Measurements from ENCODE around the gene BRWD1. TPM values are rescaled to one million over a fixed set of nuclear protein-coding genes. Genes with fewer than 3 reads are reported as not detected.

Gene BRWD1
- total RNA-seq, 1 donor from 2014 or later: 41.0 TPM

- DNase-seq (ENCODE audit: low spot score): no peak
Observed at GRCh38 chr21:39327727-39328126, 14.3 kb upstream of the BRWD1 start.

DNA sequence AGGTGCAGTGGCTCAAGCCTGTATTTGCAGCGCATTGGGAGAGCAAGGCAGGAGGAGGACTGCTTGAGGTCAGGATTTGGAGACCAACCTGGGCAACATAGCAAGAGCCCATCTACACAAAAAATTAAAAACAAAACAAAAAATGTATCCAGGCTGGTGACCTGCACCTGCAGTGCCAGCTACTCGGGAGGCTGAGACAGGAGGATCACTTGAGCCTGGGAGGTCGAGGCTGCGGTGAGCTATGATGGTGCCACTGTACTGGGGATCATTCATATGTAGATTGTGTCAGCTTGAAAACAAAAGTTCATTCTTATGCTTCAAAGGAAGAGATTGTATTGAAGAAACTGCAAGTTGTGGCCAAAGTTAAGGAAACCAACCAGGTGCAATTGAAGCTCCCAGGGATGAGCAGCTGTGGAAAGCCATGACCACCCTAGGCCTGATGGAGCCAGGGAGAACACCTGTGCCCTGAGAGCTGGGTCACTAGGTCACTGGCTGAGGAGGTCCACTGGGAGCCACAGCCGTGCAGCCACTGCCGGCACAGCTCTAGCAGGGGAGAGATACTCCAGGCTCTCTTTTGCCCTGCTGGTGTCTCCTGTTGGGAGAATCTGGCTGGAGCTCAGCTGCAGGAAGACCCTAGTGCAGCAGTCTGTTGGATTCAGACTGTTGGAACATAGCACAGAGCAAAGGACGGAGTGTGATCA lies 13.3 kb upstream of the BRWD1 start:
- DNase-seq (ENCODE audit: low spot score): no peak

- no peak for DNase-seq (ENCODE audit: low spot score)
Observed at GRCh38 chr21:39325458-39325857, 12.0 kb upstream of the BRWD1 start.

DNA sequence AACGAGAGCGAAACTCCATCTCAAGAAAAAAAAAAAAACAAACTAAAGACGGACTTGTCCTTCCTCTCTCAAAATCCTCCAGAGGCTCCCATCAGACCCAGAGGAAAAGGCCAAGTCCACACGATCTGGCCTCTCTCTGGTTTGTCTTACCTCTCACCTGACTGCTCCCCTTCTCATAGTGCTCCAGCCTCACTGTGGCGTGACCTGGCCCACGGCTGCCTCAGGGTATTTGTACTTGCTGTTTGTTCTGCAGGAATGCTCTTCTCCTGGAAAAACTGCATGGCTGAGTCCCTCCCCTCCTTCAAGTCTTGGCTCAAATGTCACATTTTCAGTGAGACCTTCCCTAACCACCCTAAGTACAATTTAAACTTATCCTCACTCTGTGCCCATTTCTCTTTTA lies 8.0 kb upstream of the BRWD1 start:
- DNase-seq (ENCODE audit: low spot score): no peak

- DNase-seq (ENCODE audit: low spot score): no peak
Observed at GRCh38 chr21:39319814-39320332, 6.4 kb upstream of the BRWD1 start.

GRCh38 chr21:39319251-39319756 lies 5.9 kb upstream of the BRWD1 start:
- DNase-seq (ENCODE audit: low spot score): peak; percentile 29

GRCh38 chr21:39318091-39318959 lies 4.9 kb upstream of the BRWD1 start:
- no peak for DNase-seq (ENCODE audit: low spot score)

- DNase-seq (ENCODE audit: low spot score): no peak
Observed at GRCh38 chr21:39317134-39318090, 4.0 kb upstream of the BRWD1 start.

DNA sequence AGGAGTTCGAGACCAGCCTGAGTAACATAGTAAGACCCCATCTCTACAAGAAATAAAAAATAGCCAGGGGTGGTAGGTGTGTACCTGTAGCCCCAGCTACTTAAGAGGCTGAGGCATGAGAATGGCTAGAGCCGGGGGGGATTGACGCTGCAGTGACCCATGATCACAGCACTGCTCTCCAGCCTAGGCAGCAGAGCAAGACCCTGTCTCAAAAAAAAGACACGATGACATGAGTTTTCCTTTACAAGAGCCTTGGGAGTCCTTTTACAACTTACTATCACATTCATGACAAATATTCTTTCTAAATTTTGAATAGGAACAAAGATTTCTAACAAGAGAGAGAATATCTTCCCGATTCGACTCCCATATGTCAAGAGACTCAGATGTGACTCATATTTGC lies 3.3 kb upstream of the BRWD1 start:
- DNase-seq (ENCODE audit: low spot score): no peak

DNA sequence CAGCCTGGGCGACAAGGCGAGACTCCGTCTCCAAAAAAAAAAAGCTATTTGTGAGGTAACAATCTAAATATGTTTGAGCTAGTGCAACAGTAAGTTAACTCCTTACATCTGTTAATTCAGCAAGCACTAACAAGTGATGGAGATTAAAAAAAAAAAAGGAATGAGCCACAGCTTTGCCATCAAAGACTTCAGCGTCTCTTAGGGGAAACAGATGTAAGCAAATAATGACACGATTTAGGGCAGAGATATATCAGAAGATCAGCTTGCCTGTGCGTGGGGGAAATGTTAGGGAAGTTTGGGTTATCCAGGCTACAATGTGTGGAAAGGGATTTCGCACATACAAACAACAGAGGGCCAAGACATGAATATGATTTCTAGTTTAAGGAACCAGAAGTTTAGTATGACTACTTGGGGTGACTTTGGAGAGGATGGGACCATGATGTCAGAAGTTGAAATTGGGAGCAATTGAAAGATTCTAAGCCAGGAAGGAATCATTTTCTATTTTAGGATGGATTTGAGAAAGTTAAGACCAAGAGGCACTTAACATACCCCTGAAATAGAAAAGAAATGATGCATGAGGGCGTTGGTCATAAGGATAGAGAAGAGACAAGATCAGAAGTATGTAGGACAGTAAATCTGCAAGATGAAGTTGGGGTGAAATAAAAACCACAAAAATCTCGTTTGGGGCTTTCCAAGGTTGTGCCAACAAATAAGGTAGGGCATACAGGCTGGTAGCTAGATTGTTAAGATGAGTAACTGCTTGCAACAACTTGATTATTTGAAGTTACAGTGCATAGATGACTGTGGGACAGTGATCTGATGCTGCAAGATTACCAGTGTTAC lies 2.4 kb upstream of the BRWD1 start:
- no peak for DNase-seq (ENCODE audit: low spot score)

- DNase-seq (ENCODE audit: low spot score): peak; percentile 29
Observed at GRCh38 chr21:39314143-39315027, 953 bp upstream of the BRWD1 start.

GRCh38 chr21:39313042-39313570 lies 326 bp downstream of the BRWD1 start:
- no peak for DNase-seq (ENCODE audit: low spot score)

DNA sequence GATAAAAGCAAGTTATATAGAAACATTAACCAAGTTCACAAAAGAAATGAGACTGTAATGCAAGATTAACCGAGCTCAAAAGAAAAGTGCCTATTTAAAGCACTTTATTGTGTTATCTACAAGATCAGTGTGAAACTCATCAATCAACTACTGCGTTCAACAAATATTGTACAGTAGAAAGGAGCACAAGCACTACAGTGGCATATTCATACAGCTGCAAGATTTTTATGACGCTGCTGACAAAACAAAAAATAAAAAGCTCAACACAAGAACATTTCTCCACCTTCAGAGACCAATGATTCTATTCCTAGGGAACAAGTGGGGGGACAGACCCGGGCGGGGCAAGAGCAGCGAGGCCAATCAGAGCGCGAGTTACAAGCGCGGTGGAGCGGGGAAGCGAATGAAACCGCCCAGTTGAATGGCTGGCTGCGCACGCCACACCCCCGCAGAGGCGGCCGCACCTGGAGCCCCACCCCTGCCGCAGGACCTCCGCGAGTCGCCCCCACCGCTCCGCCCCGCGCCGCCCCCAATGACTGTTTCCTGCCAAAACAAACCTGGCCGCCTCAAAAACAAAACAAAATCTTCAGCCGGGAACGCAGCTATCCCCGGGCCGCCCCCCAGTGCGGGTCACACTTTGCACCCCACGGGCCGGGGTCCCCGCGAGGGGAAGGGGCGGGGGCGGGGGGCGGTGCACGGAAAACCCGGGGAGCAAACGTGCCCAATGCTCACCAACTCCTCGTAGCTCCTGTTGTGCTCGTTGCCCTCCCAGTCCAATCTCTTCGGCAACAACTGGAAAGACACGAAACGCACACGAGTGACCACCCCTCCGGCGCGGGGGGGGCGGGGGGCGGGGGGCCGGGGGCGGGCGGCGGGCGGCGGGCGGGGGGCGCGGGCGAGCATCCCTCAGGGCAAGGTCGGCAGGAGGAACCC lies 1.1 kb downstream of the BRWD1 start:
- DNase-seq (ENCODE audit: low spot score): peak; percentile 93

DNA sequence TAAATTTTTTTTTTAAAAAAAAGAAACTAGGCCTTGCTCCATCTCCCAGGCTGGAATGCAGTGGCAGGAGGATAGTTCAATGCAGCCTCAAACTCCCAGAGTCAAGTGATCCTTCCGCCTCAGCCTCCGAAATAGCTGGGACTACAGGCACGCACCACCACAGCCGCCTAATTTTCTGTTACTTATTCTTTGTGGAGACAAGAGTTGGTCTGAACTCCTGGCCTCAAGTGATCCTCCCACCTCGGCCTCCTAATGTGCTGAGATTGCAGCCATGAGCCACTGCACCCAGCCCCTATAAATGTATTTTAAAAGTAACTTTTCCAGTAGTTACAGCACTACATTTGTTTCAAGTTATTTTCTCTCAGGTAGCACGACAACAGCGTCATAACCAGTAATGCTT lies 2.3 kb downstream of the BRWD1 start:
- no peak for DNase-seq (ENCODE audit: low spot score)

DNA sequence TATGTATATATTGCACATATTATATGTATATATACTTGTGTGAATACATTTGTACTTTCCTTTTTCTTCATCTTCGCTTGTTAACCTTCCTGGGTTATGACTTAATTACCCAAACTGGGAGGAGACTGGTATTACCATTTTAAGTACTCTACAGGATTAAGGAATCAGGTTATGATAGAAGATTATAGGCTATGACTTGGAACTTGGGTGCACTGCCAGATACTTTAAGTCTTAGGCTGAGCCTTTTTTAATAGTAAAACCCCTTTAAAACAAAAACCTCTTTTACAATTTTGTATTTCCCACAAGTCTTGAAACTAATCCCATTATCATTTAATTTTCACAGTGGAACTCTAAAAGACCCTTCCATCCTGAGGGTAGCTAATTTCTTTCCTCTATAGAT lies 6.0 kb downstream of the BRWD1 start:
- DNase-seq (ENCODE audit: low spot score): no peak

GRCh38 chr21:39300587-39300986 lies 12.8 kb downstream of the BRWD1 start:
- no peak for DNase-seq (ENCODE audit: low spot score)

DNA sequence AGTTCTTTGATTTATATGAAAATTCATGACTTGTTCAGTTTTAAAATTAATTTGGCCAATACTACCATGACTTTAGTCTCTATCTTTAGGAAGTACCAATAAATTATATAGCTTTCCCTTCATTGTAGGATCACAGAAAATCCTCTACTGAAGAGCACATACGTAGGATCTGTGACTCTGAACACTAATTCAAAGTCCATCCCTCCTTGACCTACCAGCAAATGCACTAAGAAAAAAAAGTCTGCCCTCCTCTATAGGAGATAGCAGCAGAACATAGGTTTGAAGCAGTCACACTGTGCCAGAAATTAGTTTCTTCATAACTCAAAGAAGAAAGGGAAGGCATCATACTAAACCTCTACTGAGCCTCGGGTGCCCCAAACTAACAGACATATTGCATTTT lies 16.5 kb downstream of the BRWD1 start:
- DNase-seq (ENCODE audit: low spot score): no peak

DNA sequence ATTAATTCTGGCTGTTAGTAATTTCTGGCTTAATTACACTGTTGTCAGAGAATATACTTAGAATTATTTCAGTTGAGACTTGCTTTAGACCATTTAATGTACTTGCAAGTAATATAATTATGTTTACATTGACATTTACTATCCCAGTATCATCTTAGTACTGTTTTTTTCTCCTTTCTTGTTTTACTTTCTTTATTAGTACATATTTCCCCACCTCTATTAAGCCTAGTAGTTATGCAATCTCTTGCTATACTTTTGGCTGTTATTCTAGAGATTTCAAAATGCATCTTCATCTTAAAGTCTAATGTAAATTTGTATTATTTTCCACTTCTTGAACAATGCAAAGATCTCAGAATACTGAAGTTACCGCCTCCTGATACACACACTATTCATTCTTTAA lies 24.4 kb downstream of the BRWD1 start:
- DNase-seq (ENCODE audit: low spot score): no peak
